DOHH2 (cell line): ENCODE measurements around the gene MLXIP.

Experiments used
- CTCF ChIP-seq: fragments of 200-600 bp; sonication (generic); IDR thresholded peaks from one replicate; pipeline ENCODE4 v1.5.1; 2014; ENCODE audit warnings: antibody characterized with exemption, mild to moderate bottlenecking, low read depth, low read length; ENCODE audit not compliant: poor library complexity, severe bottlenecking
- EZH2phosphoT487 ChIP-seq: fragments of 200-600 bp; sonication (generic); IDR thresholded peaks from 2 replicates; pipeline ENCODE4 v1.6.1; 2017; ENCODE audit warnings: borderline replicate concordance, mild to moderate bottlenecking, antibody characterized with exemption, low read length, moderate library complexity, mixed read lengths

GRCh38 chr12:122046145-122046544 is 32.4 kb upstream of the MLXIP start:
- TF ChIP-seq CTCF (no peak), EZH2phosphoT487 (no peak)
